HEK293 (cell line): ENCODE data around the gene MAML3.

Source experiments
- CTCF ChIA-PET: fragments of 350-600 bp; formaldehyde crosslinking; extraction: SDS; loops from one replicate; lab custom pipeline; 2021; ENCODE audit warnings: antibody characterized with exemption; lab: Yijun Ruan, JAX
- POLR2A ChIA-PET: fragments of 300-600 bp; formaldehyde crosslinking; extraction: SDS; loops from one replicate; lab custom pipeline; 2020; ENCODE audit warnings: antibody characterized with exemption, inconsistent platforms; lab: Yijun Ruan, JAX
- H3K27ac ChIP-seq: fragments of 200-500 bp; sonication (Bioruptor generic); 2 replicates; pipeline ENCODE4 v1.5.1; 2014; ENCODE audit warnings: low read depth, low read length, control low read depth, inconsistent platforms; ENCODE audit errors: extremely low read depth
- H3K36me3 ChIP-seq, 2 experiments: fragments of 200-500 bp in 1 of 2; sonication (Bioruptor generic) in 1 of 2; 1 replicate in 1 of 2; 2 replicates in 1 of 2; pipeline ENCODE4 v1.5.1; 2014 to 2017; ENCODE audit warnings: inconsistent platforms in 2 of 2, low read length in 2 of 2; ENCODE audit not compliant: control insufficient read depth in 2 of 2, insufficient read depth in 1 of 2
- H3K4me1 ChIP-seq: fragments of 200-500 bp; sonication (Bioruptor generic); 2 replicates; pipeline ENCODE4 v1.5.1; 2014; ENCODE audit warnings: mild to moderate bottlenecking, low read length, inconsistent platforms; ENCODE audit not compliant: control insufficient read depth, insufficient read depth
- H3K4me3 ChIP-seq: 2 replicates; pipeline ENCODE4 v1.5.1; 2011; ENCODE audit warnings: low read depth, mild to moderate bottlenecking, control low read depth, low read length, moderate library complexity
- H3K9me3 ChIP-seq: fragments of 200-500 bp; sonication (Bioruptor generic); 2 replicates; pipeline ENCODE4 v1.5.1; 2014; ENCODE audit warnings: low read depth, low read length, inconsistent platforms; ENCODE audit not compliant: control insufficient read depth, insufficient read depth
- GLI4 ChIP-seq: fragments of 450-650 bp; formaldehyde crosslinking; IDR thresholded peaks from 2 replicates; pipeline ENCODE4 v1.5.1; 2016; ENCODE audit warnings: missing biosample characterization, missing genetic modification characterization
- KLF8 ChIP-seq: fragments of 450-650 bp; formaldehyde crosslinking; IDR thresholded peaks from 2 replicates; pipeline ENCODE4 v1.5.1; 2016; ENCODE audit warnings: missing biosample characterization, missing genetic modification characterization
- PRDM1 ChIP-seq: fragments of 450-650 bp; formaldehyde crosslinking; IDR thresholded peaks from 2 replicates; pipeline ENCODE4; 2016; ENCODE audit warnings: missing biosample characterization, missing genetic modification characterization
- SALL2 ChIP-seq: fragments of 450-650 bp; formaldehyde crosslinking; IDR thresholded peaks from 2 replicates; pipeline ENCODE4 v1.5.0; 2017; ENCODE audit warnings: missing biosample characterization, mild to moderate bottlenecking, missing genetic modification characterization, borderline replicate concordance
- SCRT2 ChIP-seq: fragments of 450-650 bp; formaldehyde crosslinking; IDR thresholded peaks from 2 replicates; pipeline ENCODE4 v1.5.1; 2016; ENCODE audit warnings: missing biosample characterization, missing genetic modification characterization
- ZBTB7A ChIP-seq: fragments of 450-650 bp; formaldehyde crosslinking; IDR thresholded peaks from 2 replicates; pipeline ENCODE4 v1.5.1; 2016; ENCODE audit warnings: low read depth, missing biosample characterization, missing genetic modification characterization
- ZNF146 ChIP-seq: fragments of 450-650 bp; formaldehyde crosslinking; IDR thresholded peaks from 2 replicates; pipeline ENCODE4 v1.5.1; 2016; ENCODE audit warnings: missing biosample characterization, missing genetic modification characterization
- ZNF211 ChIP-seq: fragments of 450-650 bp; formaldehyde crosslinking; IDR thresholded peaks from 2 replicates; pipeline ENCODE4 v1.5.1; 2016; ENCODE audit warnings: low read depth, missing biosample characterization, missing genetic modification characterization
- ZNF24 ChIP-seq: fragments of 450-650 bp; formaldehyde crosslinking; IDR thresholded peaks from 2 replicates; pipeline ENCODE4 v1.5.1; 2016; ENCODE audit warnings: missing biosample characterization, missing genetic modification characterization
- ZNF350 ChIP-seq: fragments of 450-650 bp; formaldehyde crosslinking; IDR thresholded peaks from 2 replicates; pipeline ENCODE4 v1.5.0; 2017; ENCODE audit warnings: missing biosample characterization, mild to moderate bottlenecking, missing genetic modification characterization
- ZNF416 ChIP-seq: fragments of 450-650 bp; formaldehyde crosslinking; IDR thresholded peaks from 2 replicates; pipeline ENCODE4 v1.5.1; 2016; ENCODE audit warnings: missing biosample characterization, missing genetic modification characterization
- ZNF48 ChIP-seq: fragments of 450-650 bp; formaldehyde crosslinking; IDR thresholded peaks from 2 replicates; pipeline ENCODE4 v1.5.1; 2016; ENCODE audit warnings: missing biosample characterization, missing genetic modification characterization
- ZNF521 ChIP-seq: fragments of 450-650 bp; formaldehyde crosslinking; IDR thresholded peaks from 2 replicates; pipeline ENCODE4 v1.5.1; 2017; ENCODE audit warnings: missing biosample characterization, mild to moderate bottlenecking, missing genetic modification characterization
- ZNF555 ChIP-seq: fragments of 450-650 bp; formaldehyde crosslinking; conservative IDR thresholded peaks from 2 replicates; pipeline ENCODE4 v1.5.1; 2017; ENCODE audit warnings: missing biosample characterization, mild to moderate bottlenecking, missing genetic modification characterization, inconsistent platforms
- ZNF660 ChIP-seq: fragments of 450-650 bp; IDR thresholded peaks from 2 replicates; pipeline ENCODE4 v1.5.1; 2018; ENCODE audit warnings: missing biosample characterization, mild to moderate bottlenecking, missing genetic modification characterization
- ZNF670 ChIP-seq: fragments of 450-650 bp; formaldehyde crosslinking; IDR thresholded peaks from 2 replicates; pipeline ENCODE4 v1.5.1; 2016; ENCODE audit warnings: missing biosample characterization, missing genetic modification characterization, low read depth
- ZNF701 ChIP-seq: fragments of 450-650 bp; formaldehyde crosslinking; IDR thresholded peaks from 2 replicates; pipeline ENCODE4 v1.5.1; 2016; ENCODE audit warnings: missing biosample characterization, missing genetic modification characterization
- ZNF830 ChIP-seq: fragments of 450-650 bp; IDR thresholded peaks from 2 replicates; pipeline ENCODE4 v1.5.0; 2018; ENCODE audit warnings: missing biosample characterization, missing genetic modification characterization, low read depth, mild to moderate bottlenecking, moderate library complexity
- ZNF837 ChIP-seq: fragments of 450-650 bp; formaldehyde crosslinking; IDR thresholded peaks from 2 replicates; pipeline ENCODE4 v1.5.1; 2016; ENCODE audit warnings: missing biosample characterization, missing genetic modification characterization
- TF ChIP-seq, protein P1 (sequence below): fragments of 450-650 bp; formaldehyde crosslinking; conservative IDR thresholded peaks from 2 replicates; pipeline ENCODE4 v1.5.1; 2016; ENCODE audit warnings: low read depth, missing biosample characterization, missing genetic modification characterization
- TF ChIP-seq, protein P2 (sequence below): fragments of 450-650 bp; formaldehyde crosslinking; IDR thresholded peaks from 2 replicates; pipeline ENCODE4 v1.5.1; 2016; ENCODE audit warnings: missing biosample characterization, missing genetic modification characterization
- TF ChIP-seq, protein P3 (sequence below): fragments of 450-650 bp; formaldehyde crosslinking; IDR thresholded peaks from 2 replicates; pipeline ENCODE4 v1.5.1; 2016; ENCODE audit warnings: missing biosample characterization, missing genetic modification characterization, low read depth

The MAML3 gene

DNA sequence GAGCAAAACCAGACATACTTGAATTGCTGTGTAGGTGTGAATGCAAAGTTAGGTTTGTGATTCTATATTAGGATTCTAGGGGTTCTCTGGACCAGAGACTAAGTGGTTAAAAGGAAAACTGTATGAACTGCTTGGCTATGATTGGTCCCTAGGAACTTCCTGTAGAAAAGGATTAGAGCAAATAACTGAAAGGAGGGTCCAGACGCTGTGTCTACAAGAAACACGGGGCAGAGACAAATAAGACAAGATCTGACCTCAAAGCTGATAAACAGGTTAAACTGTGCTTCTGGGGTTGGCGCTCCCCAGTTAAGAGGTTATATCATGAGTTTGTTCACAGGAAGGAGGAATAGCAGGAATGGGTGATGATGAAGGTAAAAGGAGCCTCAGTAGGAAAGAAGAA is 304.8 kb downstream of the MAML3 start:
- Histone ChIP-seq H3K27ac (no peak overlapping the region), H3K9me3 (no peaks in the 10 kb centered on the region), H3K4me1 (peaks cover 2% of the 10 kb centered on the region), H3K4me3 (no peak overlapping the region), H3K36me3 (no peaks in the 10 kb centered on the region)
- TF ChIP-seq, protein P1, sequence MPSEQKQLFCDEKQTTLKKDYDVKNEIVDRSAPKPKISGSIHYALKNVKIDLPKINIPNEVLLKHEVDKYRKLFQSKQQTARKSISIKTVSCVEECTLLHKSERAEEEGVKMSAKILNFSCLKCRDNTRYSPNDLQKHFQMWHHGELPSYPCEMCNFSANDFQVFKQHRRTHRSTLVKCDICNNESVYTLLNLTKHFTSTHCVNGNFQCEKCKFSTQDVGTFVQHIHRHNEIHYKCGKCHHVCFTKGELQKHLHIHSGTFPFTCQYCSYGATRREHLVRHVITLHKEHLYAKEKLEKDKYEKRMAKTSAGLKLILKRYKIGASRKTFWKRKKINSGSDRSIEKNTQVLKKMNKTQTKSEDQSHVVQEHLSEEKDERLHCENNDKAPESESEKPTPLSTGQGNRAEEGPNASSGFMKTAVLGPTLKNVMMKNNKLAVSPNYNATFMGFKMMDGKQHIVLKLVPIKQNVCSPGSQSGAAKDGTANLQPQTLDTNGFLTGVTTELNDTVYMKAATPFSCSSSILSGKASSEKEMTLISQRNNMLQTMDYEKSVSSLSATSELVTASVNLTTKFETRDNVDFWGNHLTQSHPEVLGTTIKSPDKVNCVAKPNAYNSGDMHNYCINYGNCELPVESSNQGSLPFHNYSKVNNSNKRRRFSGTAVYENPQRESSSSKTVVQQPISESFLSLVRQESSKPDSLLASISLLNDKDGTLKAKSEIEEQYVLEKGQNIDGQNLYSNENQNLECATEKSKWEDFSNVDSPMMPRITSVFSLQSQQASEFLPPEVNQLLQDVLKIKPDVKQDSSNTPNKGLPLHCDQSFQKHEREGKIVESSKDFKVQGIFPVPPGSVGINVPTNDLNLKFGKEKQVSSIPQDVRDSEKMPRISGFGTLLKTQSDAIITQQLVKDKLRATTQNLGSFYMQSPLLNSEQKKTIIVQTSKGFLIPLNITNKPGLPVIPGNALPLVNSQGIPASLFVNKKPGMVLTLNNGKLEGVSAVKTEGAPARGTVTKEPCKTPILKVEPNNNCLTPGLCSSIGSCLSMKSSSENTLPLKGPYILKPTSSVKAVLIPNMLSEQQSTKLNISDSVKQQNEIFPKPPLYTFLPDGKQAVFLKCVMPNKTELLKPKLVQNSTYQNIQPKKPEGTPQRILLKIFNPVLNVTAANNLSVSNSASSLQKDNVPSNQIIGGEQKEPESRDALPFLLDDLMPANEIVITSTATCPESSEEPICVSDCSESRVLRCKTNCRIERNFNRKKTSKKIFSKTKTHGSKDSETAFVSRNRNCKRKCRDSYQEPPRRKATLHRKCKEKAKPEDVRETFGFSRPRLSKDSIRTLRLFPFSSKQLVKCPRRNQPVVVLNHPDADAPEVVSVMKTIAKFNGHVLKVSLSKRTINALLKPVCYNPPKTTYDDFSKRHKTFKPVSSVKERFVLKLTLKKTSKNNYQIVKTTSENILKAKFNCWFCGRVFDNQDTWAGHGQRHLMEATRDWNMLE (tag by site-specific recombination) = no peak
- TF ChIP-seq, protein P2, sequence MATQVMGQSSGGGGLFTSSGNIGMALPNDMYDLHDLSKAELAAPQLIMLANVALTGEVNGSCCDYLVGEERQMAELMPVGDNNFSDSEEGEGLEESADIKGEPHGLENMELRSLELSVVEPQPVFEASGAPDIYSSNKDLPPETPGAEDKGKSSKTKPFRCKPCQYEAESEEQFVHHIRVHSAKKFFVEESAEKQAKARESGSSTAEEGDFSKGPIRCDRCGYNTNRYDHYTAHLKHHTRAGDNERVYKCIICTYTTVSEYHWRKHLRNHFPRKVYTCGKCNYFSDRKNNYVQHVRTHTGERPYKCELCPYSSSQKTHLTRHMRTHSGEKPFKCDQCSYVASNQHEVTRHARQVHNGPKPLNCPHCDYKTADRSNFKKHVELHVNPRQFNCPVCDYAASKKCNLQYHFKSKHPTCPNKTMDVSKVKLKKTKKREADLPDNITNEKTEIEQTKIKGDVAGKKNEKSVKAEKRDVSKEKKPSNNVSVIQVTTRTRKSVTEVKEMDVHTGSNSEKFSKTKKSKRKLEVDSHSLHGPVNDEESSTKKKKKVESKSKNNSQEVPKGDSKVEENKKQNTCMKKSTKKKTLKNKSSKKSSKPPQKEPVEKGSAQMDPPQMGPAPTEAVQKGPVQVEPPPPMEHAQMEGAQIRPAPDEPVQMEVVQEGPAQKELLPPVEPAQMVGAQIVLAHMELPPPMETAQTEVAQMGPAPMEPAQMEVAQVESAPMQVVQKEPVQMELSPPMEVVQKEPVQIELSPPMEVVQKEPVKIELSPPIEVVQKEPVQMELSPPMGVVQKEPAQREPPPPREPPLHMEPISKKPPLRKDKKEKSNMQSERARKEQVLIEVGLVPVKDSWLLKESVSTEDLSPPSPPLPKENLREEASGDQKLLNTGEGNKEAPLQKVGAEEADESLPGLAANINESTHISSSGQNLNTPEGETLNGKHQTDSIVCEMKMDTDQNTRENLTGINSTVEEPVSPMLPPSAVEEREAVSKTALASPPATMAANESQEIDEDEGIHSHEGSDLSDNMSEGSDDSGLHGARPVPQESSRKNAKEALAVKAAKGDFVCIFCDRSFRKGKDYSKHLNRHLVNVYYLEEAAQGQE (tag by site-specific recombination) = no peak
- no peak for TF ChIP-seq ZNF837 (tag by site-specific recombination)
- TF ChIP-seq ZNF146 (tag by site-specific recombination) = no peak
- TF ChIP-seq KLF8 (tag by site-specific recombination) = no peak
- TF ChIP-seq ZNF660 (tag by site-specific recombination) = no peak
- TF ChIP-seq ZNF350 (tag by site-specific recombination) = no peak
- POLR2A ChIA-PET = no interaction called here
- CTCF ChIA-PET = no interaction called here

DNA sequence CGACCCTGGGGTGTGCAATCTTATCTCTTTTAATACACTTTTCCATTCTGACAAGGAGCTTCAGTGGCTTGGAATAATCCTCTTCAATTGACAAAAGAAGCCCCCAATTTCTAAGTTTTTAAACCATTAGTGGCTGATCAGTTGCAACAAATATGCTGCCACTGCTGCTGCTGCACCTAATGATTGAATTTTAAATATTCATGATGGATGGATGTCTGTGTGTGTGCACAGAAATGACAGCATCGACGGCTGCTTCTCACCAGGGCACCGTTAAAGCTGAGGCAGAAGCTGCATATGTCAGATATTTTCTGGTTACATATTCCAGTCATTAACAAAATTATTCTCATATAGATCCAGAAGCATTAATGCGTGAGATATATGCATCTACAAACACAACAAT is 306.0 kb downstream of the MAML3 start:
- peaks cover 2% of the 10 kb centered on the region for H3K4me1 ChIP-seq
- H3K36me3 ChIP-seq = no peaks in the 10 kb centered on the region
- no peak overlapping the region for H3K4me3 ChIP-seq
- POLR2A ChIA-PET = no interaction called here
- H3K27ac ChIP-seq = no peak overlapping the region
- H3K9me3 ChIP-seq = no peaks in the 10 kb centered on the region
- CTCF ChIA-PET = interaction anchor here (0.7 kb wide), 1 partner anchor 295 kb away, joined by 3 read pairs; no protein-coding TSS in a partner anchor
- no peak for TF ChIP-seq PRDM1
- TF ChIP-seq ZBTB7A (tag by site-specific recombination) = no peak
- no peak for TF ChIP-seq ZNF211 (tag by site-specific recombination)
- TF ChIP-seq ZNF555 (tag by site-specific recombination) = no peak
- TF ChIP-seq ZNF670 (tag by site-specific recombination) = no peak

DNA sequence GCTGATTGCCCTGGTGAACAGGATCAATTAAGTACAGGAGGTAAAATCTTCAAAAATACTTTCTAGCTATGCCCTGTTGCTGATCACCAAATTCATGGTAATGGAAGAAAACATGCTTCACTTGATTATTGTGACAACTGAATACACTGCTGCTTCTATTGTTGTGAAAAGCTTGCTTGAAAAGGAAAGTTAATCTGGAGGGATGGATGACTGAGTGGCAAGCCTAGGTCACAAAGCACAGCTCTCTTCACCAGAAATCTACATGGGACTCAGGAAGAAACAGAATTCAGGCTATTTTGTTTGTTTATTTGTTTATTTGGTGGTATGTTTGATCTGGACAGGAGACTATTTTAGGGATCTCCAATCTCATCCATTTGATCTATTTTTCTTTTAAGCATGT is 306.4 kb downstream of the MAML3 start:
- Histone ChIP-seq H3K36me3 (no peaks in the 10 kb centered on the region), H3K4me1 (peaks cover 2% of the 10 kb centered on the region), H3K4me3 (no peak overlapping the region), H3K9me3 (no peaks in the 10 kb centered on the region), H3K27ac (no peak overlapping the region)
- CTCF ChIA-PET = no interaction called here
- POLR2A ChIA-PET = no interaction called here
- TF ChIP-seq ZNF24 (tag by site-specific recombination) = no peak
- TF ChIP-seq ZNF701 (tag by site-specific recombination) = no peak
- no peak for TF ChIP-seq SALL2
- no peak for TF ChIP-seq SCRT2
- TF ChIP-seq ZNF521 (tag by site-specific recombination) = no peak
- TF ChIP-seq ZNF660 (tag by site-specific recombination) = no peak
- no peak for TF ChIP-seq KLF8 (tag by site-specific recombination)
- TF ChIP-seq GLI4 = no peak
- no peak for TF ChIP-seq ZNF416
- TF ChIP-seq ZNF48 (tag by site-specific recombination) = no peak
- TF ChIP-seq ZNF830 = no peak
- TF ChIP-seq, protein P3, sequence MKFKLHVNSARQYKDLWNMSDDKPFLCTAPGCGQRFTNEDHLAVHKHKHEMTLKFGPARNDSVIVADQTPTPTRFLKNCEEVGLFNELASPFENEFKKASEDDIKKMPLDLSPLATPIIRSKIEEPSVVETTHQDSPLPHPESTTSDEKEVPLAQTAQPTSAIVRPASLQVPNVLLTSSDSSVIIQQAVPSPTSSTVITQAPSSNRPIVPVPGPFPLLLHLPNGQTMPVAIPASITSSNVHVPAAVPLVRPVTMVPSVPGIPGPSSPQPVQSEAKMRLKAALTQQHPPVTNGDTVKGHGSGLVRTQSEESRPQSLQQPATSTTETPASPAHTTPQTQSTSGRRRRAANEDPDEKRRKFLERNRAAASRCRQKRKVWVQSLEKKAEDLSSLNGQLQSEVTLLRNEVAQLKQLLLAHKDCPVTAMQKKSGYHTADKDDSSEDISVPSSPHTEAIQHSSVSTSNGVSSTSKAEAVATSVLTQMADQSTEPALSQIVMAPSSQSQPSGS (tag by site-specific recombination) = no peak
